Activated gamma-delta T cell (primary cell): ENCODE measurements around the gene TSPAN9.

Experiments
- DNase-seq: peaks from one replicate; lab custom pipeline; 2025; lab: John Stamatoyannopoulos, UW

The TSPAN9 gene

GRCh38 chr12:3296409-3296701 lies 219.2 kb downstream of the TSPAN9 start:
- no peak for DNase-seq

- DNase-seq = no peak
Observed at GRCh38 chr12:3298603-3299002, 221.4 kb downstream of the TSPAN9 start.

- peak; percentile 23 for DNase-seq
Observed at GRCh38 chr12:3299929-3300832, 223.0 kb downstream of the TSPAN9 start.

- no peak for DNase-seq
Observed at GRCh38 chr12:3300833-3301401, 223.7 kb downstream of the TSPAN9 start.

- no peak for DNase-seq
Observed at GRCh38 chr12:3302401-3303041, 225.3 kb downstream of the TSPAN9 start.

- no peak for DNase-seq
Observed at GRCh38 chr12:3303410-3304136, 226.4 kb downstream of the TSPAN9 start.

GRCh38 chr12:3304436-3305165 lies 227.4 kb downstream of the TSPAN9 start:
- no peak for DNase-seq

- DNase-seq = no peak
Observed at GRCh38 chr12:3305464-3305863, 228.3 kb downstream of the TSPAN9 start.

GRCh38 chr12:3305904-3306619 lies 228.9 kb downstream of the TSPAN9 start:
- DNase-seq = no peak

GRCh38 chr12:3307389-3307788 lies 230.2 kb downstream of the TSPAN9 start:
- no peak for DNase-seq

- no peak for DNase-seq
Observed at GRCh38 chr12:3308063-3308462, 230.9 kb downstream of the TSPAN9 start.

- no peak for DNase-seq
Observed at GRCh38 chr12:3308609-3309008, 231.4 kb downstream of the TSPAN9 start.

- DNase-seq = no peak
Observed at GRCh38 chr12:3309805-3310204, 232.6 kb downstream of the TSPAN9 start.

GRCh38 chr12:3310271-3311026 lies 233.3 kb downstream of the TSPAN9 start:
- no peak for DNase-seq

- no peak for DNase-seq
Observed at GRCh38 chr12:3311027-3311402, 233.8 kb downstream of the TSPAN9 start.

GRCh38 chr12:3311491-3312103 lies 234.4 kb downstream of the TSPAN9 start:
- no peak for DNase-seq

GRCh38 chr12:3313066-3313465 lies 235.9 kb downstream of the TSPAN9 start:
- no peak for DNase-seq

GRCh38 chr12:3313675-3314663 lies 236.8 kb downstream of the TSPAN9 start:
- no peak for DNase-seq

GRCh38 chr12:3315201-3315661 lies 238.1 kb downstream of the TSPAN9 start:
- no peak for DNase-seq
